NB4 (cell line): ENCODE data around the gene PANX1.

ENCODE experiments used
- CTCF ChIP-seq: IDR thresholded peaks from one replicate; pipeline ENCODE4 v1.5.1; 2012; ENCODE audit warnings: low read depth, low read length
- POLR2A ChIP-seq: IDR thresholded peaks from 2 replicates; pipeline ENCODE4 v1.6.1; 2011; ENCODE audit warnings: mild to moderate bottlenecking; ENCODE audit not compliant: insufficient read length; ENCODE audit errors: extremely low read depth

GRCh38 chr11:94211261-94211830 lies 82.7 kb downstream of the PANX1 start:
- TF ChIP-seq POLR2A (no peak), CTCF (no peak)
